NOMO-1 treated with dmso at 0.1 percent for 144 hours (cell line): ENCODE results near the gene PRSS1.
"Not testable (repeated sequence)": the region's sequence is repeated elsewhere in the genome, so short reads cannot be mapped to it uniquely, and the experiment has no call there.

ENCODE experiments used
- DNase-seq: peaks from one replicate; lab custom pipeline; 2025; ENCODE audit not compliant: unreplicated experiment; lab: John Stamatoyannopoulos, UW

Gene PRSS1

DNA sequence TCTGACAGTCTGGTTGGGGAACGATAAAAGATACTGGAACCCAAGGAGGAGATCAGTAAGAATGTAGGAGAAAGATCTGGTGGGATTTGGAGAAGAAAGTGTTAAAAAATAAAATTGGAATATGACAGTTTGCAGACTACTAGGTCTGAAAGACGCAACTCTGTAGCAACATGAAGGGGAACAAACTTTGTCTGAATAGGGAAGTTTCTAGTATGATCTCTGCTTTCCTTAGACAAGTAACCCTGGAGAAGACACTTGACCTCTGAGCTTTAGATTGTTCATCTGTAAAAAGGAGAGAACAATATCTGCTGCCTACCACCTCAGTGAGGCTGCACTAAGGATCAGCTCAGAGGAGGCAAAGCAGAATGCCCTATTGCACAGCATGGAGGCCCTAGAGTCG, 3.0 kb upstream of the PRSS1 start:
- no peak for DNase-seq

DNA sequence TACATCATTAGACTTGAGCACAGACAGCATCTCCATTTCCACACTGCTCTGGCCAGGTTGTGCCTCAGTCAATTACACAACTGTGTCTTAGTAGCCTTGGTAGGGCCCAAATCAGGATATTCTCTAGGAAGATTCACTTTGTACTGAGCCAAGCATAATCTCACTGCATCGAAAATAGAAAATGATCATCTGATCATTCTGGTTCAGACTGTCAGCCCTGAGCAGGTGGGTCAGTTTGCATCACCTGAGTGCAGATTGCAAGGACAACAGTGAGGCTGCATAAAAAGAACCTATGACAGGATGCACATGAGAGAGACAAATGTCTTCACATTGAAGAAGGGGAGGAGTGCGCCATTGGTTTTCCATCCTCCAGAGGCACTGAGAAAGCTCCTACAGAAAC, 862 bp upstream of the PRSS1 start:
- DNase-seq, result not testable (repeated sequence)

DNA sequence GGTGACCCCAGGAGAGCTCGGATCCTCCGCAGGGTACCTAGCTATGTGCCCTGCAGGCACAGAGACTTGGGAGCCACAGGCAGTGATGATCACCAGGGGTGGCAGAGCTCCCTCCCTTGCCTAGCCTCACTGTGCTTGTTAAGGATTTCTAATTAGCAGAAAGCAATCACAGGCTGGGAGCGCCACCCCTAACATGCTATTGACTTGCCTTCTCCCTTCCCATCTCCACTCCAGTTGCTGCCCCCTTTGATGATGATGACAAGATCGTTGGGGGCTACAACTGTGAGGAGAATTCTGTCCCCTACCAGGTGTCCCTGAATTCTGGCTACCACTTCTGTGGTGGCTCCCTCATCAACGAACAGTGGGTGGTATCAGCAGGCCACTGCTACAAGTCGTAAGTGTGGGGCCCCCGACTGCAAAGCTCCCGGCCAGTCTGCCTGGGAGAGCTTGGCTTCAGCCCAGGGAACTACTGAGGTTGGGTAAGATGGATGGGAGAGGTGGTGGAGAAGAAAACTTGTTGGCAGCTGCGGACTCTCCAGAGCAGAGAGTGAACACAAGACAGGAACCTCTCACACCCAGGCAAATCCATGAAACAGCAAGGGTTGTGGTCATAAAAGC, 1.2 kb downstream of the PRSS1 start:
- DNase-seq, result no peak

DNA sequence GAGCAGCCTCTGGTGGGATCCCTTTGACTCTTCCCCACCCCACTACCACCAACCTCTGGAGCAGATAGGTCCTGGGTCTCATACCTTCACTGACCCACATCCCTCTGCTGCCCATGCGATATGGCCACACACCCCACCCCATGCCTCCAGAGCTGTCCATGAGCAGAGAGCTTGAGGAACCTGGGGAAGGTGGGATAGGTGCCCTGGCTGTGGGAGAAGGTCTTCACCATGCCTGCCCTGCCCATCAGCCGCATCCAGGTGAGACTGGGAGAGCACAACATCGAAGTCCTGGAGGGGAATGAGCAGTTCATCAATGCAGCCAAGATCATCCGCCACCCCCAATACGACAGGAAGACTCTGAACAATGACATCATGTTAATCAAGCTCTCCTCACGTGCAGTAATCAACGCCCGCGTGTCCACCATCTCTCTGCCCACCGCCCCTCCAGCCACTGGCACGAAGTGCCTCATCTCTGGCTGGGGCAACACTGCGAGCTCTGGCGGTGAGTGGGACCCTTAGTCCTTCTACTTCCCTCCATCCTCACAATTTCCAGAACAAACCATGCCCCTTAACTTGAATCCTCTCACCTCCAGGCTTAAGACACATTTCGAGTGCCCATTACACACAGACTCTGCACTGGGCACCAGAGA, 2.4 kb downstream of the PRSS1 start:
- not testable (repeated sequence) for DNase-seq

DNA sequence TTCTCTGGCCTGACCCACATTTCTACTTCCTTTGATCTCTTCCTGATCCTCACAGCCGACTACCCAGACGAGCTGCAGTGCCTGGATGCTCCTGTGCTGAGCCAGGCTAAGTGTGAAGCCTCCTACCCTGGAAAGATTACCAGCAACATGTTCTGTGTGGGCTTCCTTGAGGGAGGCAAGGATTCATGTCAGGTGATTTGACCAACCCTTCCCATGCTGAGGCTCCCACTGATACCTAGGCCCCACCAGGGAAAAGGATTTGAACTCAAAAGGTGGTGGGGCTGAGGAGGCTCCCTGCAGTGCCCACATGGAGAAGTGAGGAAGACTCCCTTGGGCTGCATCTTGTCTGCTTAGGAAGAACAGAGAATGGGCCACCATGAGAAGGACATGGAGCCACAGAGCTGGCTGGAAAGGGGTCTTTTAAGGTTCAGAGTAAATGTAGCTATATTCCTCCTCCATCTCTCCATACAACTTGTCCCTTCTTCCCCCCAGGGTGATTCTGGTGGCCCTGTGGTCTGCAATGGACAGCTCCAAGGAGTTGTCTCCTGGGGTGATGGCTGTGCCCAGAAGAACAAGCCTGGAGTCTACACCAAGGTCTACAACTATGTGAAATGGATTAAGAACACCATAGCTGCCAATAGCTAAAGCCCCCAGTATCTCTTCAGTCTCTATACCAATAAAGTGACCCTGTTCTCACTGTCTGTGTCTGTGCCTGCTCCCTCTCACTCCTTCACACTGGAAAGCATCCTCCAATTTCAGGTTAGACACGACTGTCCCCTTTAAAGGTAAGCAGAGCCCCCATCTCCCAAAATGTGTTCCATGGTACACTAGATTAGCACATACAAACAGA, 3.3 kb downstream of the PRSS1 start:
- DNase-seq, result no peak

DNA sequence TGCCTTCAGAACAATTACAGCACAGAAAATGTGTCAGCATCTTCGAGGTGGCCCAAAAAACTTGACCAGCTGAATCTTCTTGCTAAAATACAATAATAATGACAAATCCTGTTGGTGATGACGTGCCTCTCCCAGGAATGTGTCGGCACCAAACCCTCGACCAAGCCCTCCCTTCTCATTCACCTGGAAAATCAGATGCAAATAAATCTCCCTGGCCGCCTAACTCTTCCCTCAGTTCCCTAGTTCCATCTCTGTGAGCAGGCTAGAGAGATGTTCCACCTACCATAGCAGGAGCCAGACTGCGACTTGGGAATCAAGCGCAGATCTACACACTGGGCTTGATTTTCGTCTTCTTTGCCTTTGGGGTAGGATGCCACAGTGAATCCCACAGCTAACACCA, 4.1 kb downstream of the PRSS1 start:
- no peak for DNase-seq

DNA sequence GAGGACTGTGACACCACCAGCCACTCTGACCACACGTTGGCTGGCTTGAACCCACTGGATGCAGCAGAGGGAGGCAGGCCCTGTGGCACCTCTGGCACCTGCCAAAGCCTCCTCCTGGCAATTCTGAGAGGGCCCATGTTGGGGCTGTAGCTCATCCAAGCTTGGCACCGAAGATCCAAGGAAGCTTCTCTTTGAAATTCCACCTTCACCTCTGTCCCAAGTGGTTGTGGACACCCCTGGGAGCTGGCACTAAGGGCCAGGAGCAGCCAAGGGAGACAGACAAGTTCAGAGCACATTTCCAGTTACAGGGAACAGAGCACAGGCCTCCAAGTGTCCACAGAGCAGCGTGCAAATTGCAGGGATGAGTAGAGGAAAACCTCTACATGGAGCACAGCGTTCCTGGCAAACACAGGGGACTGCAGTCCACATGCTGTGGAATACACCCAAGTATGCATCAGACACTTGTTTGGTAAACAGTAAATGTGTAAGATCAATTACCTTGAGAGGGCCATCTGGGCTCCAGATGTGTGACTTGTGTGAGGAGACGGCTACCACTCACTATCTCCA, 4.7 kb downstream of the PRSS1 start:
- DNase-seq, result not testable (repeated sequence)

DNA sequence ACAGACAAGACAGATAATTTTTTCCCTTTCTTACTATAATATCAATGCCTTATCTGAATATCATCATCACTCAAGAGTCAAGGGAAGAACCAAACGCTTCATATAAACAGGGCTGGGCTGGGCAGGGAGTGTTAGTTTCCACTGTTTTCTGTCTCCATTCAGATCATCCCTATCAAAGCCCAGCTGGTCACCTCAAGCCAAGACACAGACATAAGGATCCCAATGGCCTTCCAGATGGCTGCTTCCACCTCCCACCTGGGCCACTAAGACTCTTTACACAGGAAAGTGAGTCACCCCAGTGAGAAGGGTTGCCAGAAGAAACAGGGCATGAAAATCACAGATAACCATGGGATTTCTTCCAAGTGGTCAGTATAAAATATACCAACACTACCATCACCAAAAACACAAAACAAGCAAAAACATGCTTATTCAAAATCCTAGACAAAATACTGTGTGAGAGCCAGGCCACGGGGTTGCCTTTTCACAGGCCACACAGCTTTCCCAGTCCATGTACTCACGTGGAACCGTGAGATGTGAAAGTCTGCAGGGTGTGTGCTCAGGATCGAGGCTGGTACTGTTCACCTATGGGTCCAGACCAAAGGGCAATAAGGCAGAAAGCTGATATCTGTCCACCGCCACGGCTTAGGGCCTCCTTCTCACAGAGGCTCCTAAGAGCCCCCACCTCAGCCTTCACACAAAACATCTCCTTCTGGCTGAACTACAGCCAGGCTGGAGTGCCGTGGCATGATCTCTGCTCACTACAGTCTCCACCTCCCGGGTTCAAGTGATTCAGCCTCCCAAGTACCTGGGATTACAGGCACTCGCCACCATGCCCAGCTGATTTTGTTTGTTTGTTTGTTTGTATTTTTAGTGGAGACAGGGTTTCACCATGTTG, 5.7 kb downstream of the PRSS1 start:
- no peak for DNase-seq

DNA sequence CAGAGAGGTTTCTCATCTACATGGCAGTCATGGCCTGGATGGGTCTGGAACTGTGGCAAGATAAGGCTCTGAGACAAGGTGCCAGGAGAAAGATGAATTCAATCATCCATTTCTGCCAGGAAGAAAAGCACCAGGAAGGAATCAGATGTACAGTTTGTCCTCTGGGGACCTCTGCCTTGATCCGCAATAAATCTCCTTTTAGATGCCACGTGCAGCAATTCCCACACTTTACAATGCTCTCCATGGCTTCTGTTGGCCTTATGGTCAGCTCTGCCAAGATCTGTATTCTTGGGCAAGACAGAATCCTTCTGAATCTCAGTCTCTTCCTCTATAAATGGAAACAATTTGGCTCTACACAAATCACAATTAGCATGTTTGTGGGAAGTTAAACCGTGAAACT, 9.0 kb downstream of the PRSS1 start:
- DNase-seq, result not testable (repeated sequence)

DNA sequence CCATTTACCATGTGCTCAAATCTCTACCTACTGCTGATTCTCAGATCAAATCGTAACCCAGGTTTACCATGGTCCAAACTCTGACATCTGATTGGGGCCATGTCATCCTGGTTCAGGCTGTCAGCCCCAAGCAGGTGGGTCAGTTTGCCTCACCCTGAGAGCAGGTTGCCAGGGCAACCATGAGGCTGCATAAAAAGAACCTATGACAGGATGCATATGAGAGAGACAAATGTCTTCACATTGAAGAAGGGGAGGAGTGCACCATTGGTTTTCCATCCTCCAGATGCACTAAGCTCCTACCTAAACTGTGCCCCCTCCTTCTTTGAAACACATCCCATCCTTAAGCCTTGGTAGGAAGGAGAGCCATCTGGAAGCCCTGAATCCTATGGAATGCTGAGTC, 10.2 kb downstream of the PRSS1 start:
- no peak for DNase-seq

DNA sequence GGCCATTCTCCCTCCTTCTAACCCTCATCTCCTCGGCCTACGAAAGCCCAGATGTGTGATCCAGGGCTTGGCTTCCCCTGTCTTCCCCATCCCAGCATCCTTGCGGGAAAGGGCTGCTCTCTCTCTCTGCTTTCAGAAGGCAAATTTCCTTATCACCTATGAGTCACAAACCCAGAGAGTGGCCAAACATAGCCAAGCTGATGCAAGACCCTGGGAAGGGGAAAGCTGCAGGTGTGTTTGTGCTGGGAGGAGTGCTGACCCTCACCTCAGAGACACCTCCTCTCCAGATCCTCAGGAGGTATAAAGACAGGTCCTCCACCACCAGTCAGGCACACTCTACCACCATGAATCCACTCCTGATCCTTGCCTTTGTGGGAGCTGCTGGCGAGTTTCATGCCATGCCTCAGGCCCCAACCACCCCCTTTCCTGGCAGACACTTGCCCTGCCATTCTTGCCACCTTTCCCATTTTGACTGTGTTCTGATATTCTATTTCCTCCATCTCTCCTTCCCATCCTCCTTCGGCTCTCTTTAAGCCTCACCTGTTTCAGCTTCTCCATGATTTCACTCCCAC, 10.9 kb downstream of the PRSS1 start:
- DNase-seq, result no peak

DNA sequence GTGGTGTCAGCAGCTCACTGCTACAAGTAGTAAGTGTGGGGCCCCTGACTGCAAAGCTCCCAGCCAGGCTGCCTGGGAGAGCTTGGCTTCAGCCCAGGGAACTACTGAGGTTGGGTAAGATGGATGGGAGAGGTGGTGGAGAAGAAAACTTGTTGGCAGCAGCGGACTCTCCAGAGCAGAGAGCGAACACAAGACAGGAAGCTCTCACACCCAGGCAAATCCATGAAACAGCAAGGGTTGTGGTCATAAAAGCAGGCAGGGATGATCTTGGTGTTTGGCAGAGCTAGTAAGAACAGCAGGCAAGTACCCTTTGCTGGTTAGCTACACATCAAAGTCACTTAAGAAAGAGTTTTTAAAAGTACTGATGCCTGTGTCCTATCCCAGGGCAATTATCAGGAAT, 12.3 kb downstream of the PRSS1 start:
- not testable (repeated sequence) for DNase-seq

DNA sequence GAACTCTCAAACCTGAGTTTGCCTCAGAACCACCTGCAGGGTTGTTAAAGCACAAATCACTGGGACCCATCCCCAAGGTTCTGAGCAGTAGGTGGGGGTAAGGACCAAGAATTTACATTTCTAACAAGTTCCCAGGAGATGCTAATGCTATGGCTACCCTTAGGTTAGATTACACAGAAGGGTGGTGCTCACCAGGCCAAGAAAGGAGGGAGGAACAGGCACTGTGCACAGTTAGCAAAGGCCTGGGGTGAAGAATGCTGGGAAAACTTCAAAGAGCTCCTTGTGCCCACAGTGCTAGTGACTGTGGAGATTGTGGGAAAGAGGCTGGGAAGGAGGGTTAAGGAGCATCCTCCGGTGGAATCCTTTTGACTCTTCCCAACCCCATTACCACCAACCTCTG, 12.8 kb downstream of the PRSS1 start:
- DNase-seq, result no peak

DNA sequence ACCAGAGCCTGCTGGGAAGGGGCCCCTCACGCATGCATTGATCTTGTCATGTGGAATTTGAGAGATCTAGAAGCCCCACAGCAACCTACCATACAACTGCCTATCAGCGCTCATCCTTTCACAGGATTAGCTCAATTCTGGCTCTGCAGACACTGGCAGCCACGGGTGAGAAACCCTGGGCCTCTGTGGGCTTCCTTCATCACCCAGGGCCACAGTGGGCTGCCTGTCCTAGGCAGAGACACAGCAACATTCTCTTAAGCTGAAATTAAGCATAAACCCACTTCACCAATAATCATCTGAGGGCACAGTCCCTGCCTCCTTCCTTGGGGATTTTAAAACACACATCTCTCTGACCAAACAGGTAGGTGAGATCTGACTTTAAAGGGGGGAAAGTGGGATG, 18.2 kb downstream of the PRSS1 start:
- DNase-seq, result no peak

DNA sequence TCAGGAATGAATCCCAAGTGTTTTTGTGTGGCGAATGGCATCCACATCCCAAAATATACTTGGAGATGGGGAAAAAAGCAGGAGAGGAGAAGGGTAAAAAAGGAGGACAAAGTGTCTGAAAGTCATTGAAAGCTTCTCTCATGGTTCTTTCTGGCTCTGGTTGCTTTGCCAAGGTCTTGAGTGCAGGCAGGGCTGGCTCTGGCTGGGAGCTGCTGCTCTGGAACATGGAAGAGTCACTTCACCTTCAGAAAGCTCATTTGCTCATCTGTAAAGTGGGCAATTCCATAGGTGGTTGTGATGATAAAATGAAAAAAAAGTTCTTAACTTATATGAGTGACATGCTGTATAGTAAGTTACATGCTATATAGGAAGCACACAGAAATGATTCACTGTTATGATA, 18.6 kb downstream of the PRSS1 start:
- no peak for DNase-seq

DNA sequence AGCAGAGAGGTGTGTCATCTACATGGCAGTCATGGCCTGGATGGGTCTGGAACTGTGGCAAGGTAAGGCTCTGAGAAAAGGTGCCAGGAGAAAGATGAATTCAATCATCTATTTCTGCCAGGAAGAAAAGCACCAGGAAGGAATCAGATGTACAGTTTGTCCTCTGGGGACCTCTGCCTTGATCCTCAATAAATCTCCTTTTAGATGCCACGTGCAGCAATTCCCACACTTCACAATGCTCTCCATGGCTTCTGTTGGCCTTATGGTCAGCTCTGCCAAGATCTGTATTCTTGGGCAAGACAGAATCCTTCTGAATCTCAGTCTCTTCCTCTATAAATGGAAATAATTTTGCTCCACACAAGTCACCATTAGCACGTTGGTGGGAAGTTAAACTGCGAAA, 19.6 kb downstream of the PRSS1 start:
- DNase-seq, result not testable (repeated sequence)

DNA sequence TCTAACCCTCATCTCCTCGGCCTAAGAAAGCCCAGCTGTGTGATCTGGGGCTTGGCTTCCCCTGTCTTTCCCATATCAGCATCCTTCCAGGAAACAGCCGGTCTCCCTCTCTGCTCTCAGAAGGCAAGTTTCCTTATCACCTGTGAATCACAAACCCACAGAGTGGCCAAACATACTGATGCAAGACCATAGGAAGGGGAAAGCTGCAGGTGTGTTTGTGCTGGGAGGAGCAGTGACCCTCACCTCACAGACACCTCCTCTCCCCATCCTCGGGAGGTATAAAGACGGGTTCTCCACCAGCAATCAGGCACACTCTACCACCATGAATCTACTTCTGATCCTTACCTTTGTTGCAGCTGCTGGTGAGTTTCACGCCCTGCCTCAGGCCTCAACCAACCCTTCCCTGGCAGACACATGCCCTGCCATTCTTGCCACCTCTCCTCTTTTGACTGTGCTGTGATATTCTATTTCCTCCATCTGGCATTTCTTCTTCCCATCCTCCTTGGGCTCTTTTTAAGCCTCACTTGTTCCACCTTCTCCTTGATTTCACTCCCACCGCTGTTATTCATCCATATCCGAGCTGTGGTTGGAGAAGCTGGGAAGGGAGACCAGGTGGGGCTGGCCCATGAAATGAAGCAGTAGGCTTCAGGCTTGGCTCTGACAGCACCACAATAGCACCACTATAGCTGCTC, 21.5 kb downstream of the PRSS1 start, which contains the start of gene PRSS2:
PRSS2 (plus strand) TSS at position 310 of the 692 bp plus-strand sequence; CDS start at position 323, 13 bp downstream.
- no peak for DNase-seq

DNA sequence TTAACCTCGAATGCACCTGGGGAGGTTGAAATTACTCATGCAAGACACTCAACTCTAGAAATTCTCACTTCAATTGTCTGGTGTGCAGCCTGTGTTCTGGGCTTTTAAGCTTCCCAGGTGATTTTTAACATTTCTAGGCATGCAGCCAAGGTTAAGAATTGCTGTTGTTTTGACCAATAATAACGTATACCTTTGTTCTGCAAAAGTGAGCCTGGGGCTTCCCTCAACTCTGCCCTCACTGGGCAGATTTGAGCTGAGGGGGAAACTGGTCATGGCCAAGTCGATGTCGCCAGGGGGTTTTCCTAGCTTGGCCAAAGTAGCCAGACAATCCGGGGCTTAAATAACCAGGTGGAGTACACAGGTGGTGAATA, 22.1 kb downstream of the PRSS1 start:
- DNase-seq, result no peak

DNA sequence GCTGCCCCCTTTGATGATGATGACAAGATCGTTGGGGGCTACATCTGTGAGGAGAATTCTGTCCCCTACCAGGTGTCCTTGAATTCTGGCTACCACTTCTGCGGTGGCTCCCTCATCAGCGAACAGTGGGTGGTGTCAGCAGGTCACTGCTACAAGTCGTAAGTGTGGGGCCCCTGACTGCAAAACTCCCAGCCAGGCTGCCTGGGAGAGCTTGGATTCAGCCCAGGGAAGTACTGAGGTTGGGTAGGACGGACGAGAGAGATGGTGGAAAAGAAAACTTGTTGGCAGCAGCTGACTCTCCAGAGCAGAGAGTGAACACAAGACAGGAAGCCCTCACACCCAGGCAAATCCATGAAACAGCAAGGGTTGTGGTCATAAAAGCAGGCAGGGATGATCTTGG, 22.8 kb downstream of the PRSS1 start:
- no peak for DNase-seq

DNA sequence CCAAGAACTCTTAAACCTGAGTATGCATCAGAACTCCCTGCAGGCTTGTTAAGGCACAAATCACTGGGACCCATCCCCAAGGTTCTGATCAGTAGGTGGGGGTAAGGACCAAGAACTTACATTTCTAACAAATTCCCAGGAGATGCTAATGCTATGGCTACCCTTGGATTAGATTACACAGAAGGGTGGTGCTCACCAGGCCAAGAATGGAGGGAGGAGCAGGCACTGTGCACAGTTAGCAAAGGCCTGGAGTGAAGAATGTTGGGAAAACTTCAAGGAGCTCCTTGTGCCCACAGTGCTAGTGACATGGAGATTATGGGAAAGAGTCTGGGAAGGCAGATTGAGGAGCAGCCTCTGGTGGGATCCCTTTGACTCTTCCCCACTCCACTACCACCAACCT, 23.4 kb downstream of the PRSS1 start:
- DNase-seq, result no peak
